Measurements from ENCODE around the gene GART.

- TF ChIP-seq, protein P1, sequence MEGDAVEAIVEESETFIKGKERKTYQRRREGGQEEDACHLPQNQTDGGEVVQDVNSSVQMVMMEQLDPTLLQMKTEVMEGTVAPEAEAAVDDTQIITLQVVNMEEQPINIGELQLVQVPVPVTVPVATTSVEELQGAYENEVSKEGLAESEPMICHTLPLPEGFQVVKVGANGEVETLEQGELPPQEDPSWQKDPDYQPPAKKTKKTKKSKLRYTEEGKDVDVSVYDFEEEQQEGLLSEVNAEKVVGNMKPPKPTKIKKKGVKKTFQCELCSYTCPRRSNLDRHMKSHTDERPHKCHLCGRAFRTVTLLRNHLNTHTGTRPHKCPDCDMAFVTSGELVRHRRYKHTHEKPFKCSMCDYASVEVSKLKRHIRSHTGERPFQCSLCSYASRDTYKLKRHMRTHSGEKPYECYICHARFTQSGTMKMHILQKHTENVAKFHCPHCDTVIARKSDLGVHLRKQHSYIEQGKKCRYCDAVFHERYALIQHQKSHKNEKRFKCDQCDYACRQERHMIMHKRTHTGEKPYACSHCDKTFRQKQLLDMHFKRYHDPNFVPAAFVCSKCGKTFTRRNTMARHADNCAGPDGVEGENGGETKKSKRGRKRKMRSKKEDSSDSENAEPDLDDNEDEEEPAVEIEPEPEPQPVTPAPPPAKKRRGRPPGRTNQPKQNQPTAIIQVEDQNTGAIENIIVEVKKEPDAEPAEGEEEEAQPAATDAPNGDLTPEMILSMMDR (optimal IDR thresholded peaks at IDR 0.05 in 1 of 3, IDR thresholded peaks at IDR 0.05 in 1 of 3, conservative IDR thresholded peaks at IDR 0.05 in 1 of 3; ENCODE audit: extremely low read depth in 1 of 3, insufficient read depth in 2 of 3, low read length in 3 of 3) = no peak
- TF ChIP-seq EZH2 (IDR thresholded peaks at IDR 0.05; ENCODE audit: low read length) = no peak
Measured at GRCh38 chr21:33584455-33584854, 42.5 kb upstream of the GART start.
